ENCODE data around the gene RPL13. TPM values are rescaled to one million over a fixed set of nuclear protein-coding genes. Genes with fewer than 3 reads are reported as not detected.

The RPL13 gene
- total and polyA plus RNA-seq, 2 of the 13 experiments (the other 11 are each of a cell fraction or from before 2014, with no cell fraction given) = 2,988 to 4,411 TPM

DNA sequence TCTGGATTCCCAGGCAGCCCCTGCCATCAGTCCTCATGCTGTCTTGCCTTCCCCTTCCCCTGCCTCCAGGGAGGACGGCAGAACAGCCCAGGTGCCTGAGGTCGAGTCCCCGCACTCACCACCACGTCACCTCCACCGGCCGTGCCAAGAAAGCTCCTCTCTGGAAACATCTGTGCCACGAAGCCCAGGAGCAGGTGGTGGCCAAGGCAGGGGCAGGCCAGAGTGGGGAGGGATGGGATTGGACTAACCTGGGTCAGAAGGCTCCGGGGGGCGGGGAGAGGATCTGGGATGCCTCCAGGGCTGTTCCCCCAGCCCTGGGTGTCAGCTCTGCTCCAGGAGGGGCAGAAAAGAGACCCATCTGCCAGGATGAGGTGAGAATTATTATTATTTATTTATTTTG lies 45.5 kb downstream of the RPL13 start:
- ChIA-PET CTCF (ENCODE audit: low intra/inter-chr PET ratio, low total read pairs) (no interaction called here), POLR2A (interaction anchor here (0.5 kb wide), 1 partner anchor 14 kb away, joined by 3 read pairs; no protein-coding TSS in a partner anchor)
- Histone ChIP-seq H3K9me3 (ENCODE audit: low read length) (no peaks in the 10 kb centered on the region), H3K9ac (ENCODE audit: insufficient read depth, low read depth, low read length) (no peak overlapping the region), H3K36me3 (replicated peaks in 1 of 2; ENCODE audit: control insufficient read depth in 1 of 2, insufficient read depth in 2 of 2, low read length in 2 of 2) (no peaks in the 10 kb centered on the region), H3K4me3 (replicated peaks in 1 of 3; ENCODE audit: insufficient read depth in 1 of 3, low read depth in 2 of 3, low read length in 3 of 3) (no peak overlapping the region), H4K20me1 (ENCODE audit: insufficient read depth, low read length) (no peaks in the 10 kb centered on the region), H3K4me1 (ENCODE audit: insufficient read depth, low read length) (peaks cover 34% of the 10 kb centered on the region), H2AFZ (ENCODE audit: low read length) (no peak overlapping the region), H3K27me3 (ENCODE audit: control insufficient read depth in 1 of 2, insufficient read depth in 2 of 2, low read length in 2 of 2) (peaks cover 7 to 33% of the 10 kb centered on the region in 2 experiments), H3K79me2 (ENCODE audit: insufficient read depth, low read length) (no peaks in the 10 kb centered on the region), H3K4me2 (ENCODE audit: low read depth, low read length) (no peak overlapping the region), H3K27ac (ENCODE audit: extremely low read length, insufficient read depth, low read length) (no peak overlapping the region)
- no peak for FAIRE-seq
- ATAC-seq = no peak
- intact Hi-C loops (cut with micrococcal nuclease; ENCODE audit: unreplicated experiment) (no loop called here), in situ Hi-C loops (cut with HindIII; ENCODE audit: extremely low pct_ligation_motif_present, low pct_unique_long_range_greater_than_20kb) (no loop called here)
- DNase-seq (ENCODE audit: low spot score) = no peak
- WGBS (ENCODE audit: low lambda C conversion rate) = 61% methylated on average over 9 of the region's 9 CpGs
- no TSS peak for BruUV-seq (replicated peaks)
- TF ChIP-seq ZNF530 (CRISPR knock-in tag; IDR thresholded peaks at IDR 0.05; ENCODE audit: low read depth) (no peak), ZNF615 (CRISPR knock-in tag; IDR thresholded peaks at IDR 0.05; ENCODE audit: borderline replicate concordance) (no peak), RFXANK (CRISPR knock-in tag; IDR thresholded peaks at IDR 0.05) (no peak), ZNF605 (CRISPR knock-in tag; IDR thresholded peaks at IDR 0.05) (no peak), ZNF781 (CRISPR knock-in tag; IDR thresholded peaks at IDR 0.05; ENCODE audit: borderline replicate concordance, not compliant biosample characterization) (no peak), ZNF431 (CRISPR knock-in tag; IDR thresholded peaks at IDR 0.05; ENCODE audit: borderline replicate concordance, low read depth) (no peak), ZNF282 (IDR thresholded peaks at IDR 0.05; ENCODE audit: partially characterized antibody) (no peak)
- TF ChIP-seq, protein P1, sequence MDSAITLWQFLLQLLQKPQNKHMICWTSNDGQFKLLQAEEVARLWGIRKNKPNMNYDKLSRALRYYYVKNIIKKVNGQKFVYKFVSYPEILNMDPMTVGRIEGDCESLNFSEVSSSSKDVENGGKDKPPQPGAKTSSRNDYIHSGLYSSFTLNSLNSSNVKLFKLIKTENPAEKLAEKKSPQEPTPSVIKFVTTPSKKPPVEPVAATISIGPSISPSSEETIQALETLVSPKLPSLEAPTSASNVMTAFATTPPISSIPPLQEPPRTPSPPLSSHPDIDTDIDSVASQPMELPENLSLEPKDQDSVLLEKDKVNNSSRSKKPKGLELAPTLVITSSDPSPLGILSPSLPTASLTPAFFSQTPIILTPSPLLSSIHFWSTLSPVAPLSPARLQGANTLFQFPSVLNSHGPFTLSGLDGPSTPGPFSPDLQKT (CRISPR knock-in tag; IDR thresholded peaks at IDR 0.05; ENCODE audit: borderline replicate concordance) = no peak
- TF ChIP-seq, protein P2, sequence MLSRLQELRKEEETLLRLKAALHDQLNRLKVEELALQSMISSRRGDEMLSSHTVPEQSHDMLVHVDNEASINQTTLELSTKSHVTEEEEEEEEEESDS (CRISPR knock-in tag; IDR thresholded peaks at IDR 0.05; ENCODE audit: borderline replicate concordance) = no peak
- TF ChIP-seq, protein P3, sequence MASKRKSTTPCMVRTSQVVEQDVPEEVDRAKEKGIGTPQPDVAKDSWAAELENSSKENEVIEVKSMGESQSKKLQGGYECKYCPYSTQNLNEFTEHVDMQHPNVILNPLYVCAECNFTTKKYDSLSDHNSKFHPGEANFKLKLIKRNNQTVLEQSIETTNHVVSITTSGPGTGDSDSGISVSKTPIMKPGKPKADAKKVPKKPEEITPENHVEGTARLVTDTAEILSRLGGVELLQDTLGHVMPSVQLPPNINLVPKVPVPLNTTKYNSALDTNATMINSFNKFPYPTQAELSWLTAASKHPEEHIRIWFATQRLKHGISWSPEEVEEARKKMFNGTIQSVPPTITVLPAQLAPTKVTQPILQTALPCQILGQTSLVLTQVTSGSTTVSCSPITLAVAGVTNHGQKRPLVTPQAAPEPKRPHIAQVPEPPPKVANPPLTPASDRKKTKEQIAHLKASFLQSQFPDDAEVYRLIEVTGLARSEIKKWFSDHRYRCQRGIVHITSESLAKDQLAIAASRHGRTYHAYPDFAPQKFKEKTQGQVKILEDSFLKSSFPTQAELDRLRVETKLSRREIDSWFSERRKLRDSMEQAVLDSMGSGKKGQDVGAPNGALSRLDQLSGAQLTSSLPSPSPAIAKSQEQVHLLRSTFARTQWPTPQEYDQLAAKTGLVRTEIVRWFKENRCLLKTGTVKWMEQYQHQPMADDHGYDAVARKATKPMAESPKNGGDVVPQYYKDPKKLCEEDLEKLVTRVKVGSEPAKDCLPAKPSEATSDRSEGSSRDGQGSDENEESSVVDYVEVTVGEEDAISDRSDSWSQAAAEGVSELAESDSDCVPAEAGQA (IDR thresholded peaks at IDR 0.05; ENCODE audit: low read depth) = no peak
- TF ChIP-seq, protein P3 (CRISPR knock-in tag; IDR thresholded peaks at IDR 0.05; ENCODE audit: borderline replicate concordance) = no peak
- TF ChIP-seq, protein P4, sequence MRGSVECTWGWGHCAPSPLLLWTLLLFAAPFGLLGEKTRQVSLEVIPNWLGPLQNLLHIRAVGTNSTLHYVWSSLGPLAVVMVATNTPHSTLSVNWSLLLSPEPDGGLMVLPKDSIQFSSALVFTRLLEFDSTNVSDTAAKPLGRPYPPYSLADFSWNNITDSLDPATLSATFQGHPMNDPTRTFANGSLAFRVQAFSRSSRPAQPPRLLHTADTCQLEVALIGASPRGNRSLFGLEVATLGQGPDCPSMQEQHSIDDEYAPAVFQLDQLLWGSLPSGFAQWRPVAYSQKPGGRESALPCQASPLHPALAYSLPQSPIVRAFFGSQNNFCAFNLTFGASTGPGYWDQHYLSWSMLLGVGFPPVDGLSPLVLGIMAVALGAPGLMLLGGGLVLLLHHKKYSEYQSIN (CRISPR knock-in tag; IDR thresholded peaks at IDR 0.05; ENCODE audit: borderline replicate concordance) = no peak
- TF ChIP-seq, protein P5, sequence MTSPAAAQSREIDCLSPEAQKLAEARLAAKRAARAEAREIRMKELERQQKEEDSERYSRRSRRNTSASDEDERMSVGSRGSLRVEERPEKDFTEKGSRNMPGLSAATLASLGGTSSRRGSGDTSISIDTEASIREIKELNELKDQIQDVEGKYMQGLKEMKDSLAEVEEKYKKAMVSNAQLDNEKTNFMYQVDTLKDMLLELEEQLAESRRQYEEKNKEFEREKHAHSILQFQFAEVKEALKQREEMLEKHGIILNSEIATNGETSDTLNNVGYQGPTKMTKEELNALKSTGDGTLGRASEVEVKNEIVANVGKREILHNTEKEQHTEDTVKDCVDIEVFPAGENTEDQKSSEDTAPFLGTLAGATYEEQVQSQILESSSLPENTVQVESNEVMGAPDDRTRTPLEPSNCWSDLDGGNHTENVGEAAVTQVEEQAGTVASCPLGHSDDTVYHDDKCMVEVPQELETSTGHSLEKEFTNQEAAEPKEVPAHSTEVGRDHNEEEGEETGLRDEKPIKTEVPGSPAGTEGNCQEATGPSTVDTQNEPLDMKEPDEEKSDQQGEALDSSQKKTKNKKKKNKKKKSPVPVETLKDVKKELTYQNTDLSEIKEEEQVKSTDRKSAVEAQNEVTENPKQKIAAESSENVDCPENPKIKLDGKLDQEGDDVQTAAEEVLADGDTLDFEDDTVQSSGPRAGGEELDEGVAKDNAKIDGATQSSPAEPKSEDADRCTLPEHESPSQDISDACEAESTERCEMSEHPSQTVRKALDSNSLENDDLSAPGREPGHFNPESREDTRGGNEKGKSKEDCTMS (CRISPR knock-in tag; conservative IDR thresholded peaks at IDR 0.05) = no peak
